Measurements from ENCODE around the gene PRKG1. TPM values are rescaled to one million over a fixed set of nuclear protein-coding genes. Genes with fewer than 3 reads are reported as not detected.

PRKG1 gene
- total RNA-seq, 5 donors from 2014 or later (not counting 1 experiment from before 2014, with no cell fraction given), result 0.03 to 0.26 (median 0.19) TPM; not detected in 1

GRCh38 chr10:51231754-51232153, 157.5 kb downstream of the PRKG1 start:
- ChIA-PET POLR2A (no interaction called here), CTCF (no interaction called here)
- ATAC-seq (replicated peaks in 1 of 4), result no peak
- no peaks in the 10 kb centered on the region for H3K27me3 Mint-ChIP-seq
- H3K36me3 ChIP-seq (ENCODE audit: control insufficient read depth in 2 of 2, extremely low read depth in 1 of 2, insufficient read depth in 1 of 2, low read length in 1 of 2), result no peaks in the 10 kb centered on the region
- H3K27ac Mint-ChIP-seq, result no peak overlapping the region
- H3K4me1 Mint-ChIP-seq, result no peaks in the 10 kb centered on the region
- H3K9me3 Mint-ChIP-seq, result no peaks in the 10 kb centered on the region
- no peak for DNase-seq
- no peak overlapping the region for H3K4me3 ChIP-seq (ENCODE audit: control insufficient read depth in 1 of 2, extremely low read depth in 1 of 2, low read length in 1 of 2)
- H3K36me3 Mint-ChIP-seq, result no peaks in the 10 kb centered on the region
- H3K4me3 Mint-ChIP-seq, result no peak overlapping the region
- no peak overlapping the region for H3K27ac ChIP-seq (ENCODE audit: low read length)
- no peaks in the 10 kb centered on the region for H3K27me3 ChIP-seq (replicated peaks in 1 of 2; ENCODE audit: control insufficient read depth in 2 of 2, extremely low read depth in 1 of 2, insufficient read depth in 2 of 2, low read length in 1 of 2)
- no peaks in the 10 kb centered on the region for H3K9me3 ChIP-seq
- H3K4me1 ChIP-seq (ENCODE audit: control insufficient read depth in 1 of 2, extremely low read depth in 1 of 2, insufficient read depth in 2 of 2, low read length in 2 of 2), result no peaks in the 10 kb centered on the region
- 50% methylated on average over 1 of the region's 1 CpG for WGBS (ENCODE audit: insufficient coverage)

DNA sequence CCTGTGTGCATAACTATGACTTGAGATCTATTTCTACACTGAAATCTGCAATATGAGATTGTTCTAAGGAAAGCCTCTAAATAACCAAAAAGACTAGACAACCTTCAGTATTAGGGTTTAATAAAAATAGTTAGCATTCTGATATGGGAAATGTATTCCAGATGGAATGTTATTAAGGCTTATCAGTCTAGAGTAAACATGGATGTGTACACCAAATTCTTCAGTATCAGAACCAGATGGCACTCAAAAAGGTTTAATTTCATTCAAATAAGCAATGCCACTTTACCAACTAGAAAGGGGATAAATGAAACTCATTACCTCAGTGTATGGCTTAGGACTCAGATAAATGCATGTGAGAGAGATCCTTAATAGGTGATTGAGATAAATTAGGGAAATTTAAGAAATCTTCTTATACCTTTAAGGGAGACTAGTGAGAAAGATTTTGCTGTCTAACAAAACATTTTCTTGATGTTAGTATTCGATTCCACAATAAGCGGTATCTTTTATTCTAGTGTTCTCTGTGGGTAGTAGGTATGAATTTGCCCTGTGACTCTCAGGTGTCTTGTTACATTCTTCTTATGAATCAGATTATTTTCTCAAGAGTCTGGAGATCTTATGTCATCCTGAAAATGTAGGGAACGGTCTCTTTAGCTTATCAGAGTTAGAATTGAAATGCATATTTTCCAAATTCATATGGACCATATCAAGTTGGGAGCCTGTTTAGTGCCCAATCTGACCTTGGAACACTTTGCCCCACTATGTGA, 159.2 kb downstream of the PRKG1 start:
- no peak overlapping the region for H3K4me3 ChIP-seq (ENCODE audit: control insufficient read depth in 1 of 2, extremely low read depth in 1 of 2, low read length in 1 of 2)
- DNase-seq (no peak), ATAC-seq (replicated peaks in 1 of 4) (no peak)
- Mint-ChIP-seq H3K4me1 (no peaks in the 10 kb centered on the region), H3K27ac (no peak overlapping the region), H3K9me3 (no peaks in the 10 kb centered on the region), H3K36me3 (no peaks in the 10 kb centered on the region), H3K4me3 (no peak overlapping the region), H3K27me3 (no peaks in the 10 kb centered on the region)
- no peaks in the 10 kb centered on the region for H3K9me3 ChIP-seq
- 100% methylated on average over 1 of the region's 3 CpGs for WGBS (ENCODE audit: insufficient coverage)
- H3K27me3 ChIP-seq (replicated peaks in 1 of 2; ENCODE audit: control insufficient read depth in 2 of 2, extremely low read depth in 1 of 2, insufficient read depth in 2 of 2, low read length in 1 of 2), result no peaks in the 10 kb centered on the region
- CTCF ChIA-PET, result no interaction called here
- H3K36me3 ChIP-seq (ENCODE audit: control insufficient read depth in 2 of 2, extremely low read depth in 1 of 2, insufficient read depth in 1 of 2, low read length in 1 of 2), result no peaks in the 10 kb centered on the region
- POLR2A ChIA-PET, result interaction anchor here in 1 of 2 donors (0.6 kb wide), 1 partner anchor 12 kb away, joined by 4 read pairs; no protein-coding TSS in a partner anchor
- H3K4me1 ChIP-seq (ENCODE audit: control insufficient read depth in 1 of 2, extremely low read depth in 1 of 2, insufficient read depth in 2 of 2, low read length in 2 of 2), result no peaks in the 10 kb centered on the region
- H3K27ac ChIP-seq (ENCODE audit: low read length), result no peak overlapping the region

DNA sequence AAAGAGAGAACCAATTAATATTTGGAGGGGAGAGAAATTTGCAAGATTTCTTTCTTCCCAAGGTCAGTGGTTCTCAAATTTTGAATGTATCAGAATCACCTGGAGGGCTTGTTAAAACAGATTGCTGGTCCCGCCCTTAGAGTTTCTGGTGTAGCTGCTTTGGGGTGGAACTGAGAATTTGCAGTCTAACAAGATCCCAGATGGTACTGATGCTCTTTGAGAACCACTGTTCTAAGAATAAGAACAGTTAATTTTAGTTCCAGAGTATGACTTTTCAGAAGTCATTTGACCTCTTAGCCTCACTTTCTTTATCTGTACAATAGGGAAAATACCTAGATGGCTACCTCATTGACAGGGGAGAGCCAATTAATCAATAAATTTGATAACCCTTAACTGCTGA, 161.6 kb downstream of the PRKG1 start:
- Histone ChIP-seq H3K4me1 (ENCODE audit: control insufficient read depth in 1 of 2, extremely low read depth in 1 of 2, insufficient read depth in 2 of 2, low read length in 2 of 2) (no peaks in the 10 kb centered on the region), H3K27me3 (replicated peaks in 1 of 2; ENCODE audit: control insufficient read depth in 2 of 2, extremely low read depth in 1 of 2, insufficient read depth in 2 of 2, low read length in 1 of 2) (no peaks in the 10 kb centered on the region), H3K36me3 (ENCODE audit: control insufficient read depth in 2 of 2, extremely low read depth in 1 of 2, insufficient read depth in 1 of 2, low read length in 1 of 2) (no peaks in the 10 kb centered on the region), H3K4me3 (ENCODE audit: control insufficient read depth in 1 of 2, extremely low read depth in 1 of 2, low read length in 1 of 2) (no peak overlapping the region), H3K9me3 (no peaks in the 10 kb centered on the region), H3K27ac (ENCODE audit: low read length) (no peak overlapping the region)
- POLR2A ChIA-PET, result no interaction called here
- no CpG with 5 or more reads among the region's 1 CpG for WGBS (ENCODE audit: insufficient coverage)
- no peak overlapping the region for H3K4me3 Mint-ChIP-seq
- H3K9me3 Mint-ChIP-seq, result no peaks in the 10 kb centered on the region
- H3K4me1 Mint-ChIP-seq, result no peaks in the 10 kb centered on the region
- no peak overlapping the region for H3K27ac Mint-ChIP-seq
- no peaks in the 10 kb centered on the region for H3K27me3 Mint-ChIP-seq
- CTCF ChIA-PET, result no interaction called here
- no peak for DNase-seq
- no peak for ATAC-seq (replicated peaks in 1 of 4)
- H3K36me3 Mint-ChIP-seq, result no peaks in the 10 kb centered on the region

DNA sequence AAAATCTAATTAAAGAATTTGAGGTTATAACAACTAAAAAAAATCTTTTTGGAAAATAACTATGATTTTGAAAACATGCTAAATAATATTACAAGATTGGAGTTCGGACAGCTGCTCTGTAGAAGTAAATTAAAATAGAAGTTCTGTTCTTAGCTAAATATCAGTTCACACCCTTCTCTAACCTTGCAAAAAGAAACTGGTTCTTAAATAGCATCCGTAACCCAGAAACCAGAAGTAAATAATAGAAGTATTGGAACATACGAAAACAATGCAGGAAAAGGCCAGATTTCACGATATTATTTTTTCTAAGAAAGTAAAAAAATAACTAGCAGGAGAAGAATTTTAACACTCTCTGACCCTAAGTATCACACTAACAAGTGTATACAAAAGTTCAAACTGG, 164.7 kb downstream of the PRKG1 start:
- Histone ChIP-seq H3K36me3 (ENCODE audit: control insufficient read depth in 2 of 2, extremely low read depth in 1 of 2, insufficient read depth in 1 of 2, low read length in 1 of 2) (no peaks in the 10 kb centered on the region), H3K27me3 (replicated peaks in 1 of 2; ENCODE audit: control insufficient read depth in 2 of 2, extremely low read depth in 1 of 2, insufficient read depth in 2 of 2, low read length in 1 of 2) (no peaks in the 10 kb centered on the region), H3K4me1 (ENCODE audit: control insufficient read depth in 1 of 2, extremely low read depth in 1 of 2, insufficient read depth in 2 of 2, low read length in 2 of 2) (no peaks in the 10 kb centered on the region), H3K9me3 (no peaks in the 10 kb centered on the region), H3K4me3 (ENCODE audit: control insufficient read depth in 1 of 2, extremely low read depth in 1 of 2, low read length in 1 of 2) (no peak overlapping the region), H3K27ac (ENCODE audit: low read length) (no peak overlapping the region)
- no CpG with 5 or more reads among the region's 4 CpGs for WGBS (ENCODE audit: insufficient coverage)
- ChIA-PET CTCF (no interaction called here), POLR2A (no interaction called here)
- Mint-ChIP-seq H3K4me1 (no peaks in the 10 kb centered on the region), H3K9me3 (no peaks in the 10 kb centered on the region), H3K27me3 (no peaks in the 10 kb centered on the region), H3K36me3 (no peaks in the 10 kb centered on the region), H3K27ac (no peak overlapping the region), H3K4me3 (no peak overlapping the region)
- no peak for DNase-seq
- ATAC-seq (replicated peaks in 1 of 4), result no peak

- no peak for DNase-seq
- POLR2A ChIA-PET, result interaction anchor here in 1 of 2 donors (0.7 kb wide), 1 partner anchor 21 kb away, joined by 7 read pairs; no protein-coding TSS in a partner anchor
- Histone ChIP-seq H3K4me3 (ENCODE audit: control insufficient read depth in 1 of 2, extremely low read depth in 1 of 2, low read length in 1 of 2) (no peak overlapping the region), H3K9me3 (no peaks in the 10 kb centered on the region), H3K27ac (ENCODE audit: low read length) (no peak overlapping the region), H3K4me1 (ENCODE audit: control insufficient read depth in 1 of 2, extremely low read depth in 1 of 2, insufficient read depth in 2 of 2, low read length in 2 of 2) (no peaks in the 10 kb centered on the region), H3K27me3 (replicated peaks in 1 of 2; ENCODE audit: control insufficient read depth in 2 of 2, extremely low read depth in 1 of 2, insufficient read depth in 2 of 2, low read length in 1 of 2) (no peaks in the 10 kb centered on the region), H3K36me3 (ENCODE audit: control insufficient read depth in 2 of 2, extremely low read depth in 1 of 2, insufficient read depth in 1 of 2, low read length in 1 of 2) (no peaks in the 10 kb centered on the region)
- no CpG with 5 or more reads among the region's 1 CpG for WGBS (ENCODE audit: insufficient coverage)
- no peaks in the 10 kb centered on the region for H3K4me1 Mint-ChIP-seq
- no peak overlapping the region for H3K4me3 Mint-ChIP-seq
- no peaks in the 10 kb centered on the region for H3K27me3 Mint-ChIP-seq
- no peaks in the 10 kb centered on the region for H3K9me3 Mint-ChIP-seq
- H3K27ac Mint-ChIP-seq, result no peak overlapping the region
- no peak for ATAC-seq (replicated peaks in 1 of 4)
- no peaks in the 10 kb centered on the region for H3K36me3 Mint-ChIP-seq
- CTCF ChIA-PET, result no interaction called here
These were observed 167.2 kb downstream of the PRKG1 start for GRCh38 chr10:51241461-51241860.

DNA sequence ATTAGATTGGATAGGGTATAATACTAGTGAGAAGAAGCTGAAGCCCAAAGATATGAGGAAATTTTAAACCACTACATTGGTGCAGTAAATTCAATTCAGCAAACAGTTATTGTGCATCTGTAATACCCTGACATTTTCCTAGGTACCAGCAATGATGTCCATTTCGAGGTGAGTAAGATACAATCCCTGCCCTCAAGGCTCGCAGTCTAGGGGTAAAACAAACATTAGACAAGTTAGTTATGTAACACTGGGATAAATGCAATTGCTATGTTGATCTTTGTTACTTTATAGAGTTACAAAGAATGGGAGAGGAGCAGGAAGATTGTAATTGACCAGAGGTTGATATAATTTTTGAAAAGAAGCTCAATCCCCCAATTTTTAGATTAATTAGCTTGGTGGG, 168.1 kb downstream of the PRKG1 start:
- H3K9me3 Mint-ChIP-seq, result no peaks in the 10 kb centered on the region
- H3K36me3 Mint-ChIP-seq, result no peaks in the 10 kb centered on the region
- ChIA-PET CTCF (no interaction called here), POLR2A (no interaction called here)
- ATAC-seq (replicated peaks in 1 of 4) (no peak), DNase-seq (no peak)
- no peaks in the 10 kb centered on the region for H3K9me3 ChIP-seq
- no peaks in the 10 kb centered on the region for H3K4me1 ChIP-seq (ENCODE audit: control insufficient read depth in 1 of 2, extremely low read depth in 1 of 2, insufficient read depth in 2 of 2, low read length in 2 of 2)
- H3K4me1 Mint-ChIP-seq, result no peaks in the 10 kb centered on the region
- no peaks in the 10 kb centered on the region for H3K27me3 Mint-ChIP-seq
- H3K36me3 ChIP-seq (ENCODE audit: control insufficient read depth in 2 of 2, extremely low read depth in 1 of 2, insufficient read depth in 1 of 2, low read length in 1 of 2), result no peaks in the 10 kb centered on the region
- H3K4me3 ChIP-seq (ENCODE audit: control insufficient read depth in 1 of 2, extremely low read depth in 1 of 2, low read length in 1 of 2), result no peak overlapping the region
- H3K27me3 ChIP-seq (replicated peaks in 1 of 2; ENCODE audit: control insufficient read depth in 2 of 2, extremely low read depth in 1 of 2, insufficient read depth in 2 of 2, low read length in 1 of 2), result no peaks in the 10 kb centered on the region
- H3K27ac ChIP-seq (ENCODE audit: low read length), result no peak overlapping the region
- no CpG with 5 or more reads among the region's 2 CpGs for WGBS (ENCODE audit: insufficient coverage)
- H3K27ac Mint-ChIP-seq, result no peak overlapping the region
- no peak overlapping the region for H3K4me3 Mint-ChIP-seq
